K562 treated with DMSO at 1 percent for 4 hours (cell line): Measurements from ENCODE around the gene PSIP1. TPM values are rescaled to one million over a fixed set of nuclear protein-coding genes. Genes with fewer than 3 reads are reported as not detected.

Experiments used
- total RNA-seq: library from RNA; unstranded; fragments of 300-600 nt; gene quantifications from 2 replicates; pipeline ENCODE4 v1.2.3, GENCODE V29; 2022; ENCODE audit not compliant: insufficient read depth

PSIP1 gene
- total RNA-seq, result 63.0 and 107 TPM in 2 replicates

DNA sequence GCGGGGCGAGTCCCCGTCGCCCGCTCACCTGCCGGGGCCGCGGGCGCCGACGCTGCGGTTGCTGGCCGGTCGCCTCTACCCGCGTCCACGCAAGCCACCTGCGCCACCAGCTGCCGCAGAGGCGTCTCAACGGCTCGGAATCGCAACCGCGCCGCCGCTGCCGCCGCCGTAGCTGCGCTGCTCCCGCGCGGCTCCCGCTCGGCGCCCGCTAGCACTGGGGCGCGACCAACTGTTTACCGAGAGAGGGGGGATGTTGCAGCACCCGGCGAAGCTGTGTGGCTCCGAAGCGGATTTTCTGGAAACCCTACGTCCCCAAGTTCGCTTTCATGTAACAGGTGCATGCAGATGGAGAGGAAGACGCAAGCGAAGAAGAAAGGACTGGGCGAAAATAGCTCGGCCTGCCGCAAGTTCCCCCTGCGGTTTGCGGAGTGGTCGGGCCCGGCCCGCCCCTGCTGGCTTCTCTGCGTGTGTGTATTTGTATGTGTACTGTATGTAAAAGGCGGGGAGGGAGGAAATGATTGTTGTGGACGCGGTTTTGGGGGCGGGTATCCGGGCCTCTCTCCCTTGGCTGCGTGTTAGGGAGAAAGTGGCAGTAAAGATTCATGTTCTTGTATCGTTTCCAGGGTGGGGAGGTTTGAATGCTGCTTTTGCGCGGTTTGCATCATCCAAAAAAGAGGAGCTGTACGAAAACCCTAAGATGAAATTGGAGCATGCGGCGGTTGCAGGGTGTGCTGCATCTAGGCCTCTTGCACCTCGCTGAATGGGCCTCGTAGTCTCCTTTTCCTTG is at the start of gene PSIP1:
TSS of gene PSIP1 (minus strand) at position 182 of the 787 bp plus-strand sequence. CDS start 782 bp downstream, outside the sequence.

DNA sequence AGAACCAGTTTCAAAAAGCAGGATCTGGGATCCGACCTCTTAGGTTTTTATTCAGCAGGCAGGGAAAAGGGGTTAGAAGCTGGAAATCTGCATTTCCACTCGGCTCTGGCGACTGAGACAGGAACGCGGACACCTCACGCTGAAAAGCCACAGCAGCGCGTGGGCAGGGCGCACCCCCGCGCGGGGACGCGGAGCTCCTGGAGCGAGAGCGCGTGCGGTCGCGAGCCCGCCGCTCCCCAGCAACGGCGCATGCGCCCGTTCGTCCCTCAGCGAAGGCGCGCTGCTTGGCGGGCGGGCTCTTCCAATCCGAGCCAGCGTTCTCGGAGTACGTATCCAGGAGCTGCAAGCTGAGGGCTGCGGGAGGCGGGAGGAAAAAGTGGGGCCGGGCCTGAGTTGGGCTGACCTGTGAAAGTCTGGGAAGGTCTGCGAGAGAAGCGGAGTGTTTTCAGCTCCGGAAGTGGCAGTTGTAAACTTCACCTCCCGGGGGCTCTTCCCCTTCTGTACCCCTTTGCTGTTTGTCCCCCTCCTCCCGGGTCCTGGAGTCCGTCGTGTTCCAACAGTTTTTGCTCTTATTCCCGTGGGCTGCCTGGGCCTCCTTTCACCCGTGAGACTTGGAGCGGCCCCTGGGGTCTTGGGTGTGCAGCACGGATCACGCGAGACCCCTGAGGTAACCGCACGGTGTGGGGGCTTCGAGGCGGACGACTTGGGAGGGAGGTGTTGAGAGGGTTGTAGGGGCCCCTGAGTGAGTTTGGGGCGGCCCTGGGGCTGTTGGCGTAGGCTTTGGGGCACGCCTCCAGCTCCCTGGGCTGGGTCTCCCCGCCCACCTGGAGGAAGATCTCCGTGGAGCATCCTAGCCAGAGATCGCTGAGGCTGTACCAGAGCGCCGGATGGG is 42.1 kb upstream of the PSIP1 start, which contains the start of gene CCDC171:
TSS of gene CCDC171 (plus strand) at position 408 of the 892 bp plus-strand sequence. CDS start 11,046 bp downstream, outside the sequence.

DNA sequence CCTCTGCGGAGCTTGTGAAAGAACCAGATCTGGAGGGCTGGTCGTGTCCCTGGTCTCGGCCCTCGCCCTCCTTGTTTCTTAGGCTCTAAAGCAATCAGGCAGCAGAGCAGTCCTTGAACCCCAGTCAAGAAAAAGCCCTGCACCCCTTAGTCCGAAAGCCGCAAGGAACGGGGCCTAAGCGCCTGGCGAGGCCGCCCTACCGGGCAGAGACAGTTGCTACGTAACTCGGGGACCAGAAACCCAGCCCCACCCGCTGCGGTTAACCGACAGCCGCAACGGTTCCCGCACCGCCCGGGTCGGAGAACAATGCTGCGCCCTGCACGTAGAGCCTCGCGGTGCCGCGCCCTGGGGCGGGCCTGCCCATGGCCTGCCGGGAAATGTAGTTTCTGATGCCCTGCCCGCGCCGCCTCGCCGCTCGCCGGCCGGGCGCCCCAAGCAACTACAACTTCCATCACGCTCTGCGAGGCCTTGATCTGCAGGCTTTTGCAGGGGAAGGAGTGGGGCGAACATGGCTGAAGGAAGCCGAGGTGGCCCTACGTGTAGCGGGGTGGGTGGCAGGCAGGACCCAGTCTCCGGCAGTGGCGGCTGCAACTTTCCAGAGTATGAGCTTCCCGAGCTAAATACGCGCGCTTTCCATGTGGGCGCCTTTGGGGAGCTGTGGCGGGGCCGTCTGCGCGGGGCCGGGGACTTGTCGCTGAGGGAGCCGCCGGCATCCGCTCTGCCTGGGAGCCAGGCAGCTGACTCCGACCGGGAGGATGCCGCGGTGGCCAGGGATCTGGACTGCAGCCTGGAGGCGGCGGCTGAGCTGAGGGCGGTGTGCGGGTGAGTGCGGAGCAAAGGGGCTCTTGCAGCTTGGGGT is 88.2 kb downstream of the PSIP1 start, which contains the start of gene SNAPC3:
TSS of gene SNAPC3 (plus strand) at position 505 of the 859 bp plus-strand sequence. CDS start at position 509, 4 bp downstream.

Other genes with a start within 250 kb of the PSIP1 start
- gene TTC39B, start 203.8 kb downstream of the PSIP1 start, total RNA-seq, result 0.90 and 3.1 TPM in 2 replicates
- gene SNAPC3, start 88.1 kb downstream of the PSIP1 start, total RNA-seq, result 7.9 and 11.6 TPM in 2 replicates
- not detected in 2 replicates for gene CCDC171, start 42.1 kb upstream of the PSIP1 start, total RNA-seq